AG08396 (cell line): Measurements from ENCODE around the gene MOSPD3.
A peak's percentile ranks its signal among the peaks of the same experiment; 100 is the strongest.

ENCODE experiments used
- DNase-seq: peaks from one replicate; pipeline ENCODE4 v3.0.0; 2012; ENCODE audit warnings: low spot score, mixed read lengths

MOSPD3 gene

GRCh38 chr7:100575746-100576383, 36.5 kb upstream of the MOSPD3 start:
- no peak for DNase-seq

GRCh38 chr7:100576384-100576993, 35.9 kb upstream of the MOSPD3 start:
- DNase-seq = no peak

- no peak for DNase-seq
Measured at GRCh38 chr7:100577103-100577502, 35.2 kb upstream of the MOSPD3 start.

GRCh38 chr7:100577507-100577906, 34.8 kb upstream of the MOSPD3 start:
- no peak for DNase-seq

- DNase-seq = no peak
Measured at GRCh38 chr7:100578246-100579183, 33.8 kb upstream of the MOSPD3 start.

GRCh38 chr7:100580466-100581283, 31.7 kb upstream of the MOSPD3 start:
- DNase-seq = no peak

- no peak for DNase-seq
Measured at GRCh38 chr7:100582041-100582579, 30.2 kb upstream of the MOSPD3 start.

GRCh38 chr7:100582650-100583049, 29.7 kb upstream of the MOSPD3 start:
- no peak for DNase-seq

GRCh38 chr7:100583132-100584053, 28.9 kb upstream of the MOSPD3 start:
- no peak for DNase-seq

GRCh38 chr7:100584054-100584682, 28.2 kb upstream of the MOSPD3 start:
- DNase-seq = no peak

- peak; percentile 75 for DNase-seq
Measured at GRCh38 chr7:100584683-100585510, 27.4 kb upstream of the MOSPD3 start.

- DNase-seq = peak; percentile 72
Measured at GRCh38 chr7:100585511-100586265, 26.7 kb upstream of the MOSPD3 start, which contains the start of gene LRCH4. LRCH4 (minus strand) TSS chr7:100586129; CDS start chr7:100586100, 29 bp downstream.

- peak; percentile 100 for DNase-seq
Measured at GRCh38 chr7:100586266-100587025, 25.9 kb upstream of the MOSPD3 start, which contains the start of gene FBXO24. FBXO24 (plus strand) TSS chr7:100586328; CDS start chr7:100586626, 298 bp downstream.

- no peak for DNase-seq
Measured at GRCh38 chr7:100588438-100588837, 23.9 kb upstream of the MOSPD3 start.

- DNase-seq = no peak
Measured at GRCh38 chr7:100589341-100589947, 22.9 kb upstream of the MOSPD3 start.

GRCh38 chr7:100590077-100590737, 22.1 kb upstream of the MOSPD3 start:
- DNase-seq = no peak
